SK-N-SH treated with all-trans-retinoic acid at 6 μM for 48 hours (cell line): ENCODE data around the gene SEMA5A.

Source experiments
- ATAC-seq: fragments of 200-7000 bp; cut with Tn5 transposase; 3 replicates; pipeline ENCODE4 v1.9.1; 2020; ENCODE audit warnings: mild to moderate bottlenecking, moderate library complexity
- ARNTL ChIP-seq: fragments of 450-650 bp; formaldehyde crosslinking; IDR thresholded peaks from 2 replicates; pipeline ENCODE4 v1.5.0; 2020; ENCODE audit warnings: low read depth, mild to moderate bottlenecking, moderate library complexity, borderline replicate concordance
- BACH2 ChIP-seq: fragments of 250-450 bp; sonication (Bioruptor Pico); IDR thresholded peaks from 2 replicates; pipeline ENCODE4 v1.9.0; 2021; ENCODE audit warnings: mild to moderate bottlenecking, borderline replicate concordance
- CREB5 ChIP-seq: fragments of 250-450 bp; sonication (Bioruptor Pico); IDR thresholded peaks from 2 replicates; pipeline ENCODE4 v1.5.1; 2020; ENCODE audit warnings: low read depth, mild to moderate bottlenecking, moderate library complexity
- CSDC2 ChIP-seq: fragments of 250-450 bp; sonication (Bioruptor Pico); IDR thresholded peaks from 2 replicates; pipeline ENCODE4 v1.5.0; 2020; ENCODE audit warnings: mild to moderate bottlenecking, moderate library complexity
- ESRRG ChIP-seq: fragments of 250-450 bp; sonication (Bioruptor Pico); IDR thresholded peaks from 2 replicates; pipeline ENCODE4 v1.6.1; 2021; ENCODE audit warnings: mild to moderate bottlenecking
- GLIS3 ChIP-seq: fragments of 250-450 bp; sonication (Bioruptor Pico); IDR thresholded peaks from 2 replicates; pipeline ENCODE4 v1.5.0; 2020; ENCODE audit warnings: mild to moderate bottlenecking, moderate library complexity
- ISL1 ChIP-seq: fragments of 250-450 bp; sonication (Bioruptor Pico); IDR thresholded peaks from 2 replicates; pipeline ENCODE4 v2.1.2; 2022; ENCODE audit warnings: mild to moderate bottlenecking, moderate library complexity
- OSR1 ChIP-seq: fragments of 250-450 bp; sonication (Bioruptor Pico); IDR thresholded peaks from 2 replicates; pipeline ENCODE4 v1.8.0; 2022; ENCODE audit warnings: moderate library complexity, mild to moderate bottlenecking, inconsistent platforms
- PATZ1 ChIP-seq: fragments of 250-450 bp; sonication (Bioruptor Pico); IDR thresholded peaks from 2 replicates; pipeline ENCODE4 v1.8.0; 2020; ENCODE audit warnings: mild to moderate bottlenecking, moderate library complexity, borderline replicate concordance
- POU6F1 ChIP-seq: fragments of 250-450 bp; sonication (Bioruptor Pico); IDR thresholded peaks from 2 replicates; pipeline ENCODE4 v1.8.0; 2021; ENCODE audit warnings: low read depth, mild to moderate bottlenecking, moderate library complexity, borderline replicate concordance
- PPARA ChIP-seq: fragments of 250-450 bp; sonication (Bioruptor Pico); IDR thresholded peaks from 2 replicates; pipeline ENCODE4 v1.5.0; 2020; ENCODE audit warnings: mild to moderate bottlenecking, borderline replicate concordance
- SNAI2 ChIP-seq: fragments of 250-450 bp; sonication (Bioruptor Pico); IDR thresholded peaks from 2 replicates; pipeline ENCODE4 v1.5.0; 2020; ENCODE audit warnings: mild to moderate bottlenecking, moderate library complexity
- TCF4 ChIP-seq: fragments of 250-450 bp; sonication (Bioruptor Pico); IDR thresholded peaks from 2 replicates; pipeline ENCODE4 v1.8.0; 2021; ENCODE audit warnings: mild to moderate bottlenecking, moderate library complexity, borderline replicate concordance
- ZFP3 ChIP-seq: fragments of 250-450 bp; sonication (Bioruptor Pico); IDR thresholded peaks from 2 replicates; pipeline ENCODE4 v1.5.0; 2020; ENCODE audit warnings: mild to moderate bottlenecking, moderate library complexity
- ZFP30 ChIP-seq: fragments of 450-650 bp; formaldehyde crosslinking; IDR thresholded peaks from 2 replicates; pipeline ENCODE4 v1.5.0; 2022; ENCODE audit warnings: mild to moderate bottlenecking, moderate library complexity
- ZNF565 ChIP-seq: fragments of 450-650 bp; formaldehyde crosslinking; conservative IDR thresholded peaks from 2 replicates; pipeline ENCODE4 v1.5.0; 2020; ENCODE audit warnings: low read depth, mild to moderate bottlenecking, moderate library complexity
- ZNF70 ChIP-seq: fragments of 450-650 bp; formaldehyde crosslinking; IDR thresholded peaks from 2 replicates; pipeline ENCODE4 v1.5.0; 2020; ENCODE audit warnings: mild to moderate bottlenecking, moderate library complexity
- ZNF8 ChIP-seq: fragments of 450-650 bp; formaldehyde crosslinking; IDR thresholded peaks from 2 replicates; pipeline ENCODE4 v1.5.0; 2020; ENCODE audit warnings: mild to moderate bottlenecking, moderate library complexity

SEMA5A gene

GRCh38 chr5:9244417-9244816, 301.5 kb downstream of the SEMA5A start:
- no peak for ATAC-seq
- TF ChIP-seq CREB5 (no peak), ZFP30 (CRISPR knock-in tag) (no peak)

GRCh38 chr5:9241479-9242305, 304.2 kb downstream of the SEMA5A start:
- TF ChIP-seq ESRRG (CRISPR knock-in tag) (no peak), ISL1 (CRISPR knock-in tag) (no peak), PPARA (CRISPR knock-in tag) (no peak), SNAI2 (CRISPR knock-in tag) (no peak), BACH2 (CRISPR knock-in tag) (no peak), CREB5 (no peak), ZNF70 (CRISPR knock-in tag) (no peak), ARNTL (no peak)
- ATAC-seq: no peak

- ATAC-seq: no peak
- no peak for TF ChIP-seq TCF4 (CRISPR knock-in tag)
- TF ChIP-seq BACH2 (CRISPR knock-in tag): no peak
- no peak for TF ChIP-seq ZFP30 (CRISPR knock-in tag)
- TF ChIP-seq GLIS3 (CRISPR knock-in tag): no peak
- TF ChIP-seq ZNF8 (CRISPR knock-in tag): no peak
- no peak for TF ChIP-seq PPARA (CRISPR knock-in tag)
- no peak for TF ChIP-seq PATZ1 (CRISPR knock-in tag)
- no peak for TF ChIP-seq CSDC2 (CRISPR knock-in tag)
- no peak for TF ChIP-seq ZNF70 (CRISPR knock-in tag)
- TF ChIP-seq ARNTL: no peak
- no peak for TF ChIP-seq ZNF565
- TF ChIP-seq ISL1 (CRISPR knock-in tag): no peak
These were observed 305.4 kb downstream of the SEMA5A start for GRCh38 chr5:9240431-9240830.

GRCh38 chr5:9239626-9240025, 306.2 kb downstream of the SEMA5A start:
- no peak for ATAC-seq
- TF ChIP-seq CSDC2 (CRISPR knock-in tag) (no peak), ZNF565 (no peak), ZFP3 (no peak), PATZ1 (CRISPR knock-in tag) (no peak), SNAI2 (CRISPR knock-in tag) (no peak), TCF4 (CRISPR knock-in tag) (no peak), POU6F1 (no peak), OSR1 (CRISPR knock-in tag) (no peak), ARNTL (no peak), BACH2 (CRISPR knock-in tag) (no peak)
